ENCODE data around the gene KLHL18. TPM values are rescaled to one million over a fixed set of nuclear protein-coding genes. Genes with fewer than 3 reads are reported as not detected.
"Not testable (repeated sequence)": the region's sequence is repeated elsewhere in the genome, so short reads cannot be mapped to it uniquely, and the experiment has no call there.

Gene KLHL18
- total RNA-seq, 4 donors from 2014 or later = 20.8 to 50.7 (median 38.8) TPM

GRCh38 chr3:47362701-47363100 lies 80.0 kb downstream of the KLHL18 start:
- peak overlapping the region; percentile 43 for H3K27ac ChIP-seq
- peaks cover 17% of the 10 kb centered on the region for H3K9me3 ChIP-seq
- 34% methylated on average over 5 of the region's 5 CpGs for WGBS
- H3K36me3 ChIP-seq = no peaks in the 10 kb centered on the region
- H3K4me1 ChIP-seq = peaks cover 11% of the 10 kb centered on the region
- no peak for DNase-seq (ENCODE audit: low spot score in 2 of 2)
- no peak overlapping the region for H3K4me3 ChIP-seq
- no peak for TF ChIP-seq POLR2AphosphoS5 (IDR thresholded peaks at IDR 0.05)
- TF ChIP-seq, protein P1, sequence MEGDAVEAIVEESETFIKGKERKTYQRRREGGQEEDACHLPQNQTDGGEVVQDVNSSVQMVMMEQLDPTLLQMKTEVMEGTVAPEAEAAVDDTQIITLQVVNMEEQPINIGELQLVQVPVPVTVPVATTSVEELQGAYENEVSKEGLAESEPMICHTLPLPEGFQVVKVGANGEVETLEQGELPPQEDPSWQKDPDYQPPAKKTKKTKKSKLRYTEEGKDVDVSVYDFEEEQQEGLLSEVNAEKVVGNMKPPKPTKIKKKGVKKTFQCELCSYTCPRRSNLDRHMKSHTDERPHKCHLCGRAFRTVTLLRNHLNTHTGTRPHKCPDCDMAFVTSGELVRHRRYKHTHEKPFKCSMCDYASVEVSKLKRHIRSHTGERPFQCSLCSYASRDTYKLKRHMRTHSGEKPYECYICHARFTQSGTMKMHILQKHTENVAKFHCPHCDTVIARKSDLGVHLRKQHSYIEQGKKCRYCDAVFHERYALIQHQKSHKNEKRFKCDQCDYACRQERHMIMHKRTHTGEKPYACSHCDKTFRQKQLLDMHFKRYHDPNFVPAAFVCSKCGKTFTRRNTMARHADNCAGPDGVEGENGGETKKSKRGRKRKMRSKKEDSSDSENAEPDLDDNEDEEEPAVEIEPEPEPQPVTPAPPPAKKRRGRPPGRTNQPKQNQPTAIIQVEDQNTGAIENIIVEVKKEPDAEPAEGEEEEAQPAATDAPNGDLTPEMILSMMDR (IDR thresholded peaks at IDR 0.05) = no peak
- TF ChIP-seq EP300 (IDR thresholded peaks at IDR 0.05) = no peak
- TF ChIP-seq POLR2A (IDR thresholded peaks at IDR 0.05) = no peak
- H3K27me3 ChIP-seq = no peaks in the 10 kb centered on the region

GRCh38 chr3:47365213-47366153 lies 82.7 kb downstream of the KLHL18 start:
- Histone ChIP-seq H3K27me3 (no peaks in the 10 kb centered on the region), H3K36me3 (no peaks in the 10 kb centered on the region), H3K4me3 (no peak overlapping the region), H3K4me1 (peaks cover 11% of the 10 kb centered on the region), H3K27ac (no peak overlapping the region), H3K9me3 (no peaks in the 10 kb centered on the region)
- 39% methylated on average over 11 of the region's 11 CpGs for WGBS
- DNase-seq (ENCODE audit: low spot score in 2 of 2) = peak in 1 of 2 donors; percentile 7
- no peak for TF ChIP-seq EP300 (IDR thresholded peaks at IDR 0.05)
- no peak for TF ChIP-seq POLR2AphosphoS5 (IDR thresholded peaks at IDR 0.05)
- TF ChIP-seq, protein P1 (IDR thresholded peaks at IDR 0.05) = no peak
- TF ChIP-seq POLR2A (IDR thresholded peaks at IDR 0.05) = no peak

- no peaks in the 10 kb centered on the region for H3K9me3 ChIP-seq
- no peak overlapping the region for H3K4me3 ChIP-seq
- no peak overlapping the region for H3K27ac ChIP-seq
- no peaks in the 10 kb centered on the region for H3K36me3 ChIP-seq
- H3K27me3 ChIP-seq = no peaks in the 10 kb centered on the region
- TF ChIP-seq, protein P1 (IDR thresholded peaks at IDR 0.05) = no peak
- no peak for TF ChIP-seq POLR2A (IDR thresholded peaks at IDR 0.05)
- no peak for TF ChIP-seq EP300 (IDR thresholded peaks at IDR 0.05)
- TF ChIP-seq POLR2AphosphoS5 (IDR thresholded peaks at IDR 0.05) = no peak
- 96% methylated on average over 2 of the region's 2 CpGs for WGBS
- DNase-seq (ENCODE audit: low spot score in 2 of 2) = no peak
- H3K4me1 ChIP-seq = peaks cover 13% of the 10 kb centered on the region
Observed at GRCh38 chr3:47366833-47367232, 84.1 kb downstream of the KLHL18 start.

- Histone ChIP-seq H3K4me3 (no peak overlapping the region), H3K4me1 (peaks cover 6% of the 10 kb centered on the region), H3K9me3 (no peaks in the 10 kb centered on the region), H3K27ac (no peak overlapping the region), H3K36me3 (no peaks in the 10 kb centered on the region), H3K27me3 (no peaks in the 10 kb centered on the region)
- DNase-seq (ENCODE audit: low spot score in 2 of 2) = no peak
- TF ChIP-seq POLR2A (IDR thresholded peaks at IDR 0.05) (no peak), EP300 (IDR thresholded peaks at IDR 0.05) (no peak), POLR2AphosphoS5 (IDR thresholded peaks at IDR 0.05) (no peak)
- TF ChIP-seq, protein P1 (IDR thresholded peaks at IDR 0.05) = no peak
- 88% methylated on average over 7 of the region's 7 CpGs for WGBS
Observed at GRCh38 chr3:47367631-47368030, 84.9 kb downstream of the KLHL18 start.

GRCh38 chr3:47370020-47370419 lies 87.3 kb downstream of the KLHL18 start:
- H3K27ac ChIP-seq; H3K36me3 ChIP-seq; H3K27me3 ChIP-seq; H3K4me1 ChIP-seq; H3K9me3 ChIP-seq; DNase-seq (ENCODE audit: low spot score in 2 of 2); H3K4me3 ChIP-seq: not testable (repeated sequence)
- WGBS = 85% methylated on average over 8 of the region's 8 CpGs

Measured in suprapubic skin (tissue), 4 donors.